ENCODE measurements around the gene NUP205. TPM values are rescaled to one million over a fixed set of nuclear protein-coding genes. Genes with fewer than 3 reads are reported as not detected.

The NUP205 gene
- total and polyA plus RNA-seq, 2 of the 13 experiments (the other 11 are each of a cell fraction or from before 2014, with no cell fraction given), result 46.2 to 87.2 TPM

GRCh38 chr7:135665042-135665441, 107.3 kb downstream of the NUP205 start (continued):
- TF ChIP-seq PREB (CRISPR knock-in tag; IDR thresholded peaks at IDR 0.05), result no peak
- no peak for TF ChIP-seq AFF4 (CRISPR knock-in tag; IDR thresholded peaks at IDR 0.05)

- H3K9ac ChIP-seq (ENCODE audit: insufficient read depth, low read depth, low read length), result no peak overlapping the region
- BruUV-seq (replicated peaks), result no TSS peak
Measured at GRCh38 chr7:135666156-135666555, 108.4 kb downstream of the NUP205 start.

More at GRCh38 chr7:135666156-135666555, 108.4 kb downstream of the NUP205 start:
- peak; percentile 37 for TF ChIP-seq TCF7 (IDR thresholded peaks at IDR 0.05; ENCODE audit: low read depth)
- TF ChIP-seq SOX13 (IDR thresholded peaks at IDR 0.05), result no peak
- TF ChIP-seq SOX13 (CRISPR knock-in tag; conservative IDR thresholded peaks at IDR 0.05 in 1 of 2, IDR thresholded peaks at IDR 0.05 in 1 of 2), result peak in 1 of 2 experiments; percentile 35; a peak in 1 of 4 replicates
- peak; percentile 63 for TF ChIP-seq TEAD3 (CRISPR knock-in tag; optimal IDR thresholded peaks at IDR 0.05; ENCODE audit: borderline replicate concordance)
- no peak for TF ChIP-seq KDM6A (CRISPR knock-in tag; IDR thresholded peaks at IDR 0.05; ENCODE audit: low read depth)
- peak; percentile 42; the same call in 1 of the 2 replicates for TF ChIP-seq CEBPG (CRISPR knock-in tag; IDR thresholded peaks at IDR 0.05)
- TF ChIP-seq KDM2A (CRISPR knock-in tag; IDR thresholded peaks at IDR 0.05; ENCODE audit: borderline replicate concordance, low read depth), result no peak
- no peak for TF ChIP-seq ARID3A (IDR thresholded peaks at IDR 0.05; ENCODE audit: low read depth, low read length)
- TF ChIP-seq NR2C2 (CRISPR knock-in tag; IDR thresholded peaks at IDR 0.05; ENCODE audit: borderline replicate concordance), result no peak
- TF ChIP-seq CEBPB (IDR thresholded peaks at IDR 0.05; ENCODE audit: borderline replicate concordance, low read depth, low read length), result peak; percentile 44; the same call in 1 of the 2 replicates
- TF ChIP-seq ZMYM2 (CRISPR knock-in tag; IDR thresholded peaks at IDR 0.05), result 0 out of 2 replicates have a peak, but pooled peaks have one; percentile 35
- peak; percentile 44; the same call in 1 of the 2 replicates for TF ChIP-seq SOX5 (CRISPR knock-in tag; IDR thresholded peaks at IDR 0.05; ENCODE audit: borderline replicate concordance)
- ATAC-seq (no peak), DNase-seq (ENCODE audit: low spot score) (peak; percentile 64), FAIRE-seq (no peak)
- in situ Hi-C loops (cut with HindIII; ENCODE audit: extremely low pct_ligation_motif_present, low pct_unique_long_range_greater_than_20kb), result no loop called here
- Histone ChIP-seq H3K27me3 (ENCODE audit: control insufficient read depth in 1 of 2, insufficient read depth in 2 of 2, low read length in 2 of 2) (no peaks in the 10 kb centered on the region; a peak in 1 of 5 replicates), H3K4me3 (replicated peaks in 1 of 3; ENCODE audit: insufficient read depth in 1 of 3, low read depth in 2 of 3, low read length in 3 of 3) (no peak overlapping the region), H4K20me1 (ENCODE audit: insufficient read depth, low read length) (no peaks in the 10 kb centered on the region), H2AFZ (ENCODE audit: low read length) (no peak overlapping the region), H3K4me2 (ENCODE audit: low read depth, low read length) (no peak overlapping the region; the same call in 1 of the 2 replicates), H3K27ac (ENCODE audit: extremely low read length, insufficient read depth, low read length) (no peak overlapping the region), H3K36me3 (replicated peaks in 1 of 2; ENCODE audit: control insufficient read depth in 1 of 2, insufficient read depth in 2 of 2, low read length in 2 of 2) (no peaks in the 10 kb centered on the region; a peak in 1 of 5 replicates), H3K79me2 (ENCODE audit: insufficient read depth, low read length) (peaks cover 52% of the 10 kb centered on the region), H3K9me3 (ENCODE audit: low read length) (no peaks in the 10 kb centered on the region), H3K4me1 (ENCODE audit: insufficient read depth, low read length) (peaks cover 41% of the 10 kb centered on the region)
- ChIA-PET CTCF (ENCODE audit: low intra/inter-chr PET ratio, low total read pairs) (no interaction called here), POLR2A (no interaction called here)
- intact Hi-C loops (cut with micrococcal nuclease; ENCODE audit: unreplicated experiment), result loop anchor here (5.0 kb wide), 1 partner anchor 159 kb away; no protein-coding TSS in a partner anchor
- 52% methylated on average over 11 of the region's 11 CpGs for WGBS (ENCODE audit: low lambda C conversion rate)

Data from HepG2 (cell line).